Breast epithelium (tissue), 3 donors: Measurements from ENCODE around the gene DAPK2.

Experiments
- POLR2A ChIP-seq: fragments of 450-650 bp; IDR thresholded peaks from one replicate; pipeline ENCODE4 v1.6.1; 2016; ENCODE audit warnings: antibody characterized with exemption, mild to moderate bottlenecking, moderate library complexity
- POLR2AphosphoS5 ChIP-seq, 3 donors: sonication (generic); formaldehyde crosslinking; IDR thresholded peaks; one replicate each; pipeline ENCODE4 v1.6.1; 2017; ENCODE audit warnings: antibody characterized with exemption in 3 of 3
- TF ChIP-seq, protein P1 (sequence below), 3 donors: fragments of 450-650 bp; IDR thresholded peaks; one replicate each; pipeline ENCODE4 v1.5.1; 2016 to 2017; ENCODE audit warnings: antibody characterized with exemption in 3 of 3, mild to moderate bottlenecking in 3 of 3, moderate library complexity in 3 of 3

DNA sequence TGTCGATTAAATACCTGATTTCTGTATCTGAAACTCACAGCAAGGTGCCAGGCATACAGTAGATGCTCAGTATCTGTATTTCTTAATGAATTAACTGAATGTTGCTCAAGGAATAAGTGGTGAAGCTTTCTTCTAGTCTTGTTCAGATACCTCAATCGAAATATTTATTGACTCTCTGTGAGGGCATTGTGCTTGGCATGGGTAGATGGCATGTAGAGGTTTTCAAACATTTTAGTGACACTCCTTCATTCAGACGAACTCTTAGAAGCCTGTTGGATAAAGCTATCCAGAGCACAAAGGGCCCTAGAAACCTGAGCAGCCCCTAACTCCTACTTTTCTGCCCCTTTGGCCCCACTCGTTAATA, 49.1 kb upstream of the DAPK2 start:
- TF ChIP-seq, protein P1, sequence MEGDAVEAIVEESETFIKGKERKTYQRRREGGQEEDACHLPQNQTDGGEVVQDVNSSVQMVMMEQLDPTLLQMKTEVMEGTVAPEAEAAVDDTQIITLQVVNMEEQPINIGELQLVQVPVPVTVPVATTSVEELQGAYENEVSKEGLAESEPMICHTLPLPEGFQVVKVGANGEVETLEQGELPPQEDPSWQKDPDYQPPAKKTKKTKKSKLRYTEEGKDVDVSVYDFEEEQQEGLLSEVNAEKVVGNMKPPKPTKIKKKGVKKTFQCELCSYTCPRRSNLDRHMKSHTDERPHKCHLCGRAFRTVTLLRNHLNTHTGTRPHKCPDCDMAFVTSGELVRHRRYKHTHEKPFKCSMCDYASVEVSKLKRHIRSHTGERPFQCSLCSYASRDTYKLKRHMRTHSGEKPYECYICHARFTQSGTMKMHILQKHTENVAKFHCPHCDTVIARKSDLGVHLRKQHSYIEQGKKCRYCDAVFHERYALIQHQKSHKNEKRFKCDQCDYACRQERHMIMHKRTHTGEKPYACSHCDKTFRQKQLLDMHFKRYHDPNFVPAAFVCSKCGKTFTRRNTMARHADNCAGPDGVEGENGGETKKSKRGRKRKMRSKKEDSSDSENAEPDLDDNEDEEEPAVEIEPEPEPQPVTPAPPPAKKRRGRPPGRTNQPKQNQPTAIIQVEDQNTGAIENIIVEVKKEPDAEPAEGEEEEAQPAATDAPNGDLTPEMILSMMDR (IDR thresholded peaks at IDR 0.05), result no peak
- TF ChIP-seq POLR2A, result no peak
- no peak for TF ChIP-seq POLR2AphosphoS5 (IDR thresholded peaks at IDR 0.05)
